A549 (cell line): ENCODE results near the gene GNG4.

ENCODE experiments used
- CHD2 ChIP-seq: fragments of 150-350 bp; IDR thresholded peaks from 2 replicates; pipeline ENCODE4 v1.6.1; 2014; ENCODE audit warnings: low read length; ENCODE audit not compliant: partially characterized antibody
- EP300 ChIP-seq, 2 experiments: fragments of >200 bp; sonication (Bioruptor Twin); formaldehyde crosslinking; IDR thresholded peaks; 2 replicates in 1 of 2; 3 replicates in 1 of 2; pipeline ENCODE4 v1.6.1; 2016 to 2017
- HDAC2 ChIP-seq: fragments of 200-600 bp; sonication (generic); IDR thresholded peaks from 2 replicates; pipeline ENCODE4 v1.6.1; 2016
- KDM5A ChIP-seq: fragments of 200-600 bp; sonication (generic); IDR thresholded peaks from 2 replicates; pipeline ENCODE4 v1.6.1; 2016; ENCODE audit warnings: antibody characterized with exemption, mild to moderate bottlenecking
- RARB ChIP-seq: fragments of 250-450 bp; sonication (Bioruptor Pico); IDR thresholded peaks from 2 replicates; pipeline ENCODE4 v1.8.0; 2021; ENCODE audit warnings: mild to moderate bottlenecking, moderate library complexity
- TF ChIP-seq, protein P1 (sequence below): fragments of >200 bp; sonication (Bioruptor Twin); formaldehyde crosslinking; IDR thresholded peaks from 3 replicates; pipeline ENCODE4 v1.5.1; 2016

DNA sequence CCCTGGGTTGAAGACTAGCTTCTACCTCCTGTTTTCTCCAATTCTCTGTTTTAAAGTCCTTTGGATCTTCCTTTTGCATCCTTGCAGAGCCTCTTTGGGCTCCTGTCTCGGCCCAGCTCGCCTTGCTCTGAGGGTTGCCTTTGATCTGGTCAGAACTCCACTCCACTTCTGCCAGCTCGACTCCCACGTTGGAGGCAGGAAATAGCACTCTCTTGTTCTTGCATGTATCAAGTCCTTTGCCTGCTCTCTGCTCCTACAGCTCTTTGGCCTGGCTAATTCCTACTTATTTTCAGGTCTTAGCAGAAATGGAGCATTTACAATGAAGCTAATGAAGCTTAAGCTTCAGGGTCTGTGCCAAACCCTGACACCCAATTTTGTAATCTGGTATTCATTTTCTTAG, 124.3 kb downstream of the GNG4 start:
- TF ChIP-seq, protein P1, sequence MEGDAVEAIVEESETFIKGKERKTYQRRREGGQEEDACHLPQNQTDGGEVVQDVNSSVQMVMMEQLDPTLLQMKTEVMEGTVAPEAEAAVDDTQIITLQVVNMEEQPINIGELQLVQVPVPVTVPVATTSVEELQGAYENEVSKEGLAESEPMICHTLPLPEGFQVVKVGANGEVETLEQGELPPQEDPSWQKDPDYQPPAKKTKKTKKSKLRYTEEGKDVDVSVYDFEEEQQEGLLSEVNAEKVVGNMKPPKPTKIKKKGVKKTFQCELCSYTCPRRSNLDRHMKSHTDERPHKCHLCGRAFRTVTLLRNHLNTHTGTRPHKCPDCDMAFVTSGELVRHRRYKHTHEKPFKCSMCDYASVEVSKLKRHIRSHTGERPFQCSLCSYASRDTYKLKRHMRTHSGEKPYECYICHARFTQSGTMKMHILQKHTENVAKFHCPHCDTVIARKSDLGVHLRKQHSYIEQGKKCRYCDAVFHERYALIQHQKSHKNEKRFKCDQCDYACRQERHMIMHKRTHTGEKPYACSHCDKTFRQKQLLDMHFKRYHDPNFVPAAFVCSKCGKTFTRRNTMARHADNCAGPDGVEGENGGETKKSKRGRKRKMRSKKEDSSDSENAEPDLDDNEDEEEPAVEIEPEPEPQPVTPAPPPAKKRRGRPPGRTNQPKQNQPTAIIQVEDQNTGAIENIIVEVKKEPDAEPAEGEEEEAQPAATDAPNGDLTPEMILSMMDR = no peak
- TF ChIP-seq KDM5A (no peak), EP300 (IDR thresholded peaks at IDR 0.05) (no peak), RARB (no peak), CHD2 (no peak), HDAC2 (no peak)
